ENCODE data around the gene LIMCH1.
"Not testable (repeated sequence)": the region's sequence is repeated elsewhere in the genome, so short reads cannot be mapped to it uniquely, and the experiment has no call there.

LIMCH1 gene

GRCh38 chr4:41538017-41538733, at the start of gene LIMCH1:
Gene LIMCH1 (plus strand): TSS chr4:41538157. CDS start chr4:41605996, 67,839 bp downstream.
- peak; percentile 33 for FAIRE-seq
- no peak for DNase-seq (ENCODE audit: insufficient read length, low spot score)

DNA sequence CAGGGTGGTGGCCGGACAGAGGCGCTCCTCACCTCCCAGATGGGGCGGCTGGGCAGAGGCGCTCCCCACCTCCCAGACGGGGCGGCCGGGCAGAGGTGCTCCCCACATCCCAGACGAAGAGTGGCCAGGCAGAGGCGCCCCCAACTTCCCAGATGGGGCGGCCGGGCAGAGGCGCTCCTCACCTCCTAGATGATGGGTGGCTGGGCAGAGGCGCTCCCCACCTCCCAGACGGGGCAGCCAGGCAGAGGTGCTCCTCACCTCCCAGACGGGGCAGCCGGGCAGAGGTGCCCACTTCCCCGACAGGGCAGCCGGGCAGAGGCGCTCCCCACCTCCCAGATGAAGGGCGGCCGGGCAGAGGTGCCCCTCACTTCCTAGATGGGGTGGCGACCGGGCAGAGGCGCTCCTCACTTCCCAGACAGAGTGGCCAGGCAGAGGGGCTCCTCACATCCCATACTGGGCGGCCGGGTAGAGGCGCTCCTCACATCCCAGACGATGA, 46.8 kb upstream of the LIMCH1 start:
- FAIRE-seq; DNase-seq (ENCODE audit: insufficient read length, low spot score): not testable (repeated sequence)

DNA sequence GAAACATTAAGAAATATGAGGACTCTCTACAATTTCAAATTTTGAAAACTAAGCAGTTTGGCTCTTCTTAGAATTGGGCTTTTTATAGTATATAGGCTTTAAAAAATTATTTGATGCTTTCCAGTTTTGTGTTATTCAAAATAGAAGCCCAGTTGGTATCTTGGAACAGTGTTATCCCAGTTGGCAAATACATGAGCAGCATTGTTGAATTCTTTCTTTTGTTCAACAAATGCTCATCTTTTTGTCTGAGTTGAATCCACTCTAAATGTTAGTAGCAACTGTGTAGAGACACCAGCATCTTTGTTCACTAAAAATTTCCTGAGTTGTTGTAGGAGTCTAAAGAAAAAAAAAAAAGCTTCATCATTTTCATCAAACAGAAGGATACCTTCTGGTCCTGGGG, 41.0 kb upstream of the LIMCH1 start:
- DNase-seq (ENCODE audit: insufficient read length, low spot score): no peak
- no peak for FAIRE-seq

DNA sequence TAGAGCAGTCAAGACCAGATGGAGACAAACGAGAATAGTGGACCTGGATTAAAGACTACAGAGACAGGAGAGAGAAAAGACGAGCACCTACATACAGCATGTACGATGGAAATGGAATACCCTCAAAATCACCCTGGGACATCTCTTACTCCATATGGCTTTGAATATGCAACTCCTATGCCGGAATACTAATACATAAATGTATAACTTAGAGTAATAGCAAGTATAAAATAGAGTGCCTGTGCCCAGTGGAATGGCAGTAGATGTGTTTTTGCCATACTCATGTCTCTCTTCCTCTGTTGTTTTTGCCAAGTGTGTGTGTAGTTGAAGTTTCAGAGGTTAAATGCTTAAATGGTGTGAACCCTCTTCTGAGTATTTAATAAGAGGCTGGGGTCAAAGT, 39.8 kb upstream of the LIMCH1 start:
- FAIRE-seq (no peak), DNase-seq (ENCODE audit: insufficient read length, low spot score) (no peak)

- peak; percentile 33 for FAIRE-seq
These were observed 33.7 kb upstream of the LIMCH1 start for GRCh38 chr4:41504167-41504818.

GRCh38 chr4:41505161-41505661, 32.7 kb upstream of the LIMCH1 start:
- no peak for DNase-seq (ENCODE audit: insufficient read length, low spot score)

More at GRCh38 chr4:41504167-41504818, 33.7 kb upstream of the LIMCH1 start:
- DNase-seq (ENCODE audit: insufficient read length, low spot score): no peak

GRCh38 chr4:41506130-41506529, 31.8 kb upstream of the LIMCH1 start:
- FAIRE-seq: peak; percentile 94
- peak; percentile 48 for DNase-seq (ENCODE audit: insufficient read length, low spot score)

More at GRCh38 chr4:41505161-41505661, 32.7 kb upstream of the LIMCH1 start:
- FAIRE-seq: no peak

- FAIRE-seq (peak; percentile 86), DNase-seq (ENCODE audit: insufficient read length, low spot score) (peak; percentile 51)
These were observed 30.5 kb upstream of the LIMCH1 start for GRCh38 chr4:41507291-41507947.

GRCh38 chr4:41509451-41509866, 28.5 kb upstream of the LIMCH1 start:
- DNase-seq (ENCODE audit: insufficient read length, low spot score) (no peak), FAIRE-seq (no peak)

DNA sequence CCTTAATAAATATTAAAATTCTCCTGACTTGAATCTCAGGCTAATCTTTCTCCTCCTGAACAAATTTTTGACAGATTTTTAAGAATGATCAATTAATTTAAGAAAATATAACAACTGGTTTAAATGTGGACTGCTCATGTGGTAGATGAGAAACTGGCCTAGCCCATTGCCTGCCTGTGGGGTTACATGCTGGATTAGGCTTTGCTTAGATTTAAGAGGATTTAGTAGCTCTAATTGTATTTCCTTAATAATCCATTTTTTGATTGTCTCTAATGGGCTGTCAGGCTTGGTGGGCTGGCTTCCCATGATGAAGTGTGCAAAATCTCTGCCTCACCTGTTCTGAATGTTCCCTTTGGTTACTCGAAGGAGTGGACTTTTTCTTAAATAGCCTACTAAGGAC, 27.8 kb upstream of the LIMCH1 start:
- FAIRE-seq (no peak), DNase-seq (ENCODE audit: insufficient read length, low spot score) (no peak)

GRCh38 chr4:41512136-41512535, 25.8 kb upstream of the LIMCH1 start:
- FAIRE-seq: no peak
- DNase-seq (ENCODE audit: insufficient read length, low spot score): no peak

GRCh38 chr4:41512596-41512995, 25.4 kb upstream of the LIMCH1 start:
- DNase-seq (ENCODE audit: insufficient read length, low spot score) (no peak), FAIRE-seq (no peak)

GRCh38 chr4:41514169-41514568, 23.8 kb upstream of the LIMCH1 start:
- DNase-seq (ENCODE audit: insufficient read length, low spot score): no peak
- FAIRE-seq: no peak

- DNase-seq (ENCODE audit: insufficient read length, low spot score): no peak
- FAIRE-seq: peak; percentile 55
These were observed 23.0 kb upstream of the LIMCH1 start for GRCh38 chr4:41514766-41515481.

DNA sequence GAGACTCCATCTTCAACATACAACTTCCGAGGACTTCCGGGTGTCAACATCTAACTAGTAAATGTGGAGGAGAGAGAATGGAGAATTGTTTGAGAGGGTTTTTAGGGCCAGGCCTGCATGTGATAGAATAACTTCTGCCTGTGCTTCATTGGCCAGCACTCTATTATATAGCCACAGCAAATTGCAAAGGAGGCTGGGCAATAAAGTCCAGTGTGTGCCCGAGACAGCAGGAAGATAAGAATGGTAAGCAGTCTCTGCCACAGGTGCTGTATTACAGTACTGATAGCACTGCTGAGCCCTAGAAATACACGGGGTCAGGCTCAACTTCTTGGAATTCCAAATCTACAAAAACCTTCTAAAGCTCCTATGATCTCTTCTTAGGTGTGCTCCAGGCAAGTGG, 20.8 kb upstream of the LIMCH1 start:
- FAIRE-seq (no peak), DNase-seq (ENCODE audit: insufficient read length, low spot score) (no peak)

DNA sequence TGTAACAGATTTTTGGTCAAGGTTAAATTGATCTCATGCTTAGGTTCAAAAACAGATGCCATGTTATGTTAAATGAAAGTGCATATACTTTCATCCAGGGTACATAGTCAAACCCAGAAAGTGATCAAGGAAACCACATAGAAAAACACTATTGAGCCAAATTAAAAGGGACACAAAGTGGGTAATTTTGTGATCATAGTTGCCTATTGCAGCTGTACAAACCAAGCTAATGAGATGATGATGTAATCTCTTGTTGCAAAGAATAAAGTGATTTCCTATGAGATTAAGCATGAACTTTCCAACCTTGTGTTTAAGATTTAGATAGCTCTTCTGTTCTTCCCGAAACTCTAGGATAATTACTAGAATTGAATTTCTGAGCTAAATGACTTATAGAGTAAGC, 20.2 kb upstream of the LIMCH1 start:
- FAIRE-seq (no peak), DNase-seq (ENCODE audit: insufficient read length, low spot score) (no peak)

DNA sequence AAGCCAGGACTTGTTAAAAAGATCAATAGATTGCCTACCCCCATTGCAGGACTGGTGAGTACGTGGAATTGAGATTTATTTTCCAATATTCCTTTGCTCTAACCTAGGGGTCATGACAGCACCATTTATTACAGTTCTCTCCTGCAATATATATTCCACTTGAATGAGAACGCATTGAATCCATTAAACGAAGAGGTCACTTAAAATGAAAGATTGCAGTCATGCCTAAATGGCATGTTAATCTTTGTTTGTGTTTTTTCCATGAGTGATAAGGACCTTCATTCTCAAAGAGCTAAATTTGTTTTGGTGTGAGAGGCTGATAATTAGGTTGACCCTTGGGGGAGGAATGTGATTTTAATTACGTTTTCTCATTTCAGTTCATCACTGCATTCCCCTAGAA, 13.5 kb upstream of the LIMCH1 start:
- FAIRE-seq (peak; percentile 51), DNase-seq (ENCODE audit: insufficient read length, low spot score) (no peak)

- FAIRE-seq: peak; percentile 98
- peak; percentile 73 for DNase-seq (ENCODE audit: insufficient read length, low spot score)
These were observed 12.8 kb upstream of the LIMCH1 start for GRCh38 chr4:41525129-41525528.

- DNase-seq (ENCODE audit: insufficient read length, low spot score) (no peak), FAIRE-seq (peak; percentile 52)
These were observed 11.3 kb upstream of the LIMCH1 start for GRCh38 chr4:41526628-41527027.

DNA sequence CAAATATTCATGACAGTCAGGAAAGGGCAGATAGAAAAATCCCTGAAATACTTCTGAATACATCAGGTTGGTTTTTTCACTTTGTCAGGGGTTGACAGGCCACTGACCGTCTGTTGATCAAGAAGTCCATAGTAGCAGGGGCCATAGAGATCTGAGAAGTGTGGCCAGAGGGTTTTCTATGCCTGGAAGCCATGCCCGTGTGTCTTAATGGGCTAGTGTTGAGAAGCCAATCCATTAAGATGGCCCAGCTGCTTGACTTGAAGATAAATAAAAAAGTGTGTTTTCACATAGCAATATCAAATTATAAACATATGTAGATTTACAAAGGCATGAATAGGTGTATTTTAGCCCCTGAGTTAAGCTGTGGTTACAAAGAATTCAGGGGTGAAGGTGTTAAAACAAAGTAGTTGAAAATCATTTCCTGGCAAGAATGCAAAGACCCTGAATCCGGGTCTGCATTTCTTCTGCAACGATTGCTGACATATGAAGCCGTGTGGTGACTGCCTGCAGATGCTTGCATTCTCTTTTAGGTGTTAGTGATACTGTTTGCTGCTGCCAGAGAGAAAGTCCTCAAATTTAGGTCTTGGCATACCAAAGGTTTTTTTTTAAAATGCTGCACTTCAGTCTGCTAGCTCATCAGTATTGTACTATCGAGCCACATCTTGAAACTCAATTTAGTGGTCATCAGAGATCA, 9.3 kb upstream of the LIMCH1 start:
- FAIRE-seq (no peak), DNase-seq (ENCODE audit: insufficient read length, low spot score) (no peak)
